Activated naive CD4-positive, alpha-beta T cell treated with anti-CD3 and anti-CD28 coated beads, Interleukin-2, amount 10 ng/mL, durations not matched to agents 7 days and 5 days (primary cell): Measurements from ENCODE around the gene BST1.
A peak's percentile ranks its signal among the peaks of the same experiment; 100 is the strongest.

Source experiments
- CTCF ChIA-PET: fragments of 350-600 bp; sonication (Branson Sonifier 250); formaldehyde crosslinking; loops from one replicate; lab custom pipeline; 2021; ENCODE audit warnings: antibody characterized with exemption; lab: Charles Lee
- DNase-seq: peaks from one replicate; pipeline ENCODE4 v3.0.0-alpha.2; 2020
- H3K27ac Mint-ChIP-seq: one replicate; pipeline ENCODE4 v1.8.0; 2021; ENCODE audit warnings: mild to moderate bottlenecking, moderate library complexity, mixed read lengths
- H3K27me3 Mint-ChIP-seq: one replicate; pipeline ENCODE4 v1.8.0; 2021; ENCODE audit warnings: mild to moderate bottlenecking, mixed read lengths
- H3K36me3 Mint-ChIP-seq: one replicate; pipeline ENCODE4 v1.8.0; 2021; ENCODE audit warnings: mixed read lengths
- H3K4me1 Mint-ChIP-seq: one replicate; pipeline ENCODE4 v1.8.0; 2021; ENCODE audit warnings: mixed read lengths
- H3K4me3 Mint-ChIP-seq: one replicate; pipeline ENCODE4 v1.8.0; 2021; ENCODE audit warnings: mild to moderate bottlenecking, moderate library complexity, mixed read lengths
- H3K9me3 Mint-ChIP-seq: one replicate; pipeline ENCODE4 v1.8.0; 2021; ENCODE audit warnings: mixed read lengths

BST1 gene

GRCh38 chr4:15683143-15683495, 19.7 kb upstream of the BST1 start:
- peaks cover 47% of the 10 kb centered on the region for H3K36me3 Mint-ChIP-seq
- no peaks in the 10 kb centered on the region for H3K9me3 Mint-ChIP-seq
- H3K27ac Mint-ChIP-seq = no peak overlapping the region
- no peak for DNase-seq
- H3K4me3 Mint-ChIP-seq = peak overlapping the region; percentile 16
- peaks cover 41% of the 10 kb centered on the region for H3K4me1 Mint-ChIP-seq
- peaks cover 3% of the 10 kb centered on the region for H3K27me3 Mint-ChIP-seq
- CTCF ChIA-PET = interaction anchor here (1.4 to 2.3 kb wide), 2 partner anchors 27 to 199 kb away, joined by 4 to 7 read pairs; partner anchors contain the start of gene FBXL5

DNA sequence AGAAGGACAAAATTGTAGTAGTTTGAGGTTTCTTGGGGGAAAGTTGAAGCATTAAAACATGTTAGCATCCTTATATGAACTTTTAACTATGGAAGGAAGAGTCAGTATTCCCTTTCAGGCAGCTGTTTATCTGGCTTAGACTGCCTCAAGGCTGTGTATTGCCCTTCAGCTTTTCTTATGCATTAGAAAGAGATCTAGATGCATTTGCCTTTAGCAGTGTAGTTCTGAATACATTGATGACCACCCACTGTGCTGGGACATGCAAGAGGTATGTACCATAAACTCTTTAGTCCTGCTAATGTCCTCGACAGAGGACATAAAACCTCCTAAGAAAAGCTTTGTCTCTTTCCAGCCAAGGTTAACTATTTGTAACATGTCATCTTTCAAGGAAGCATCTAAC, 18.4 kb upstream of the BST1 start:
- Mint-ChIP-seq H3K27ac (no peak overlapping the region), H3K36me3 (peaks cover 48% of the 10 kb centered on the region), H3K27me3 (peaks cover 3% of the 10 kb centered on the region), H3K4me3 (no peak overlapping the region), H3K4me1 (peaks cover 31% of the 10 kb centered on the region), H3K9me3 (no peaks in the 10 kb centered on the region)
- CTCF ChIA-PET = interaction anchor here (1.0 kb wide), 1 partner anchor 38 kb away, joined by 3 read pairs; no protein-coding TSS in a partner anchor
- DNase-seq = no peak

DNA sequence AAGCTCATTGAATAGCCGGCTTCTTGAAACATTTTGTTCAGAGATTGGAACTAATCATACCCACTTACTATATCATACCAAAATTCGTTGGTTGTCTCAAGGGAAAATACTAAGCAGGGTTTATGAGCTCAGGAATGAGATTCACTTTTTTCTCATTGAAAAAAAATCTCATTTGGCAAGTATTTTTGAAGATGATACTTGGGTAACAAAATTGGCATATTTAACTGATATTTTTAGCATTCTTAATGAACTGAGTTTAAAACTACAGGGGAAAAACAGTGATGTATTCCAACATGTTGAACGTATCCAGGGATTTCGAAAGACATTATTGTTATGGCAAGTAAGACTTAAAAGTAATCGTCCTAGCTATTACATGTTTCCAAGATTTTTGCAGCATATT, 14.8 kb upstream of the BST1 start:
- H3K4me3 Mint-ChIP-seq = no peak overlapping the region
- H3K4me1 Mint-ChIP-seq = peaks cover 15% of the 10 kb centered on the region
- H3K9me3 Mint-ChIP-seq = no peaks in the 10 kb centered on the region
- H3K36me3 Mint-ChIP-seq = peaks cover 38% of the 10 kb centered on the region
- DNase-seq = no peak
- no peak overlapping the region for H3K27ac Mint-ChIP-seq
- CTCF ChIA-PET = interaction anchor here (1.7 kb wide), 1 partner anchor 268 kb away, joined by 3 read pairs; no protein-coding TSS in a partner anchor
- no peaks in the 10 kb centered on the region for H3K27me3 Mint-ChIP-seq

- no peak overlapping the region for H3K4me3 Mint-ChIP-seq
- no peaks in the 10 kb centered on the region for H3K27me3 Mint-ChIP-seq
- CTCF ChIA-PET = no interaction called here
- H3K27ac Mint-ChIP-seq = no peak overlapping the region
- H3K9me3 Mint-ChIP-seq = no peaks in the 10 kb centered on the region
- no peak for DNase-seq
- peaks cover 31% of the 10 kb centered on the region for H3K36me3 Mint-ChIP-seq
- peaks cover 4% of the 10 kb centered on the region for H3K4me1 Mint-ChIP-seq
Measured at GRCh38 chr4:15689540-15689939, 13.3 kb upstream of the BST1 start.

GRCh38 chr4:15690020-15690809, 12.7 kb upstream of the BST1 start:
- no peak overlapping the region for H3K4me3 Mint-ChIP-seq
- no peak overlapping the region for H3K27ac Mint-ChIP-seq
- H3K36me3 Mint-ChIP-seq = peaks cover 28% of the 10 kb centered on the region
- H3K4me1 Mint-ChIP-seq = peaks cover under 1% of the 10 kb centered on the region
- no peak for DNase-seq
- no peaks in the 10 kb centered on the region for H3K27me3 Mint-ChIP-seq
- H3K9me3 Mint-ChIP-seq = no peaks in the 10 kb centered on the region
- CTCF ChIA-PET = no interaction called here

DNA sequence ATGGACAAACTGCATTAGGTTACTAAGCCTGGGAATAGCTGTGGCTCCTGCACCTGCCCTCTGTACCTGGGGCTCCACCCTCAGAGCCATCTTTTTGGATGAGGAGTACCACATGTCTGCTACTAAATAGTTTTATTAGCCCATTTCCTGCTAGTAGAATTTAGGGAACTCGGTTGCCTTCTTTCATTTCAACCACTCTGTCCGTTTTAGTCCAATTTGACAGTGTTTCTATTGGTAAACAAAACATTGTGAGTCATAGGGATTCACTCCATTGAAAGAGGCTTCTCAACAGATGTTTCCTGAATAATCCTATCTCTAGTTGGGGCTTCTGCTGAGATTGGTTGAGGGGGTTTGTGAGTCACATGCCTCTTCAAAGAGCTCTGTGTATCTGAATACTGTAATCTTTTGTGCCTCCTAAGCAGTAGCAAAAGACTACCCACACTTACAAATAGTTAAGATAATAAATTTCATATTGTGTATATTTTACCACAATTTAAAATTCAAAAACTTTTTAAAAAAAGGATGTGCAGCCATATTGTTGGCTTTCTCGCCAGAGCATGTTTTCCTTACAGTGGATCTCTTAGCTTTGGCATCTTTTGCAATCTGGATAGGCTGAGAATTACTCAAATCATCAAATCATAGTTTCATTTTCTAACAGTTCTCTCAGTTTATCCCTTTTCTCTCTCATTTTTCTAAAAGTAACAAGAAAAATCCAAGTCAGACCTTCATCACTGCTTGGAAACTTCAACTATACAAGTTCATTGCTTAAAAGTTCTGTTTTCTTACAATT, 11.3 kb upstream of the BST1 start:
- H3K4me1 Mint-ChIP-seq = no peaks in the 10 kb centered on the region
- no peak overlapping the region for H3K4me3 Mint-ChIP-seq
- no peaks in the 10 kb centered on the region for H3K9me3 Mint-ChIP-seq
- no peak for DNase-seq
- CTCF ChIA-PET = no interaction called here
- no peaks in the 10 kb centered on the region for H3K27me3 Mint-ChIP-seq
- H3K27ac Mint-ChIP-seq = no peak overlapping the region
- H3K36me3 Mint-ChIP-seq = peaks cover 18% of the 10 kb centered on the region

- H3K4me3 Mint-ChIP-seq = no peak overlapping the region
- H3K27ac Mint-ChIP-seq = no peak overlapping the region
- H3K4me1 Mint-ChIP-seq = peaks cover 7% of the 10 kb centered on the region
- peaks cover 8% of the 10 kb centered on the region for H3K27me3 Mint-ChIP-seq
- peaks cover 8% of the 10 kb centered on the region for H3K36me3 Mint-ChIP-seq
- H3K9me3 Mint-ChIP-seq = no peaks in the 10 kb centered on the region
- CTCF ChIA-PET = no interaction called here
- DNase-seq = no peak
Measured at GRCh38 chr4:15692602-15693001, 10.3 kb upstream of the BST1 start.

DNA sequence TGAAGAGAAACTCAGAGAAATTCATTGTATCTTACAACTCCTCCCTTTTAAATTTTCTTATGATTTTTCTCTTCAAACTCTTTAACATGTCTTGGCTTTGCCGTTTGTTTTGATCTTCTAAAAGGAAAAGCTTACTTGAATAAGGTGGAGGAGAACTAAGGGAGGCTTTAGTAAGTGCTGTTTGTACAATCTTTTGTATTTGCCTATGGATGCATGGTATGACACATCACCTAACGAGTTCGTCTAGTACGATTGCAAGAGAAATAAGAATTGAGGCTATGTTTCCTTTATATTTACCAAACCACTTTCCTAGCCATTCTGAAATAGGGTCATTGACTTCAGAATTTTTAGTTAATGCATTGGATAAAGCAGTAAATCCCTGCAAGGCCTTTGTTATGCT, 8.4 kb upstream of the BST1 start:
- H3K27me3 Mint-ChIP-seq = peaks cover 16% of the 10 kb centered on the region
- H3K27ac Mint-ChIP-seq = no peak overlapping the region
- no peaks in the 10 kb centered on the region for H3K9me3 Mint-ChIP-seq
- DNase-seq = no peak
- peaks cover 1% of the 10 kb centered on the region for H3K36me3 Mint-ChIP-seq
- H3K4me1 Mint-ChIP-seq = peaks cover 7% of the 10 kb centered on the region
- CTCF ChIA-PET = no interaction called here
- no peak overlapping the region for H3K4me3 Mint-ChIP-seq

GRCh38 chr4:15695240-15695699, 7.6 kb upstream of the BST1 start:
- Mint-ChIP-seq H3K4me3 (no peak overlapping the region), H3K4me1 (peaks cover 7% of the 10 kb centered on the region), H3K36me3 (no peaks in the 10 kb centered on the region), H3K27me3 (peaks cover 25% of the 10 kb centered on the region), H3K9me3 (no peaks in the 10 kb centered on the region), H3K27ac (no peak overlapping the region)
- no peak for DNase-seq
- CTCF ChIA-PET = no interaction called here

GRCh38 chr4:15695729-15696128, 7.1 kb upstream of the BST1 start:
- CTCF ChIA-PET = no interaction called here
- peaks cover 7% of the 10 kb centered on the region for H3K4me1 Mint-ChIP-seq
- H3K27ac Mint-ChIP-seq = no peak overlapping the region

GRCh38 chr4:15696866-15697265, 6.0 kb upstream of the BST1 start:
- H3K4me3 Mint-ChIP-seq = no peak overlapping the region
- CTCF ChIA-PET = no interaction called here
- peaks cover 40% of the 10 kb centered on the region for H3K27me3 Mint-ChIP-seq
- H3K27ac Mint-ChIP-seq = no peak overlapping the region
- peaks cover 7% of the 10 kb centered on the region for H3K4me1 Mint-ChIP-seq
- no peak for DNase-seq
- no peaks in the 10 kb centered on the region for H3K36me3 Mint-ChIP-seq
- H3K9me3 Mint-ChIP-seq = no peaks in the 10 kb centered on the region

More at GRCh38 chr4:15695729-15696128, 7.1 kb upstream of the BST1 start:
- no peaks in the 10 kb centered on the region for H3K9me3 Mint-ChIP-seq
- H3K36me3 Mint-ChIP-seq = no peaks in the 10 kb centered on the region
- DNase-seq = no peak
- peaks cover 29% of the 10 kb centered on the region for H3K27me3 Mint-ChIP-seq
- no peak overlapping the region for H3K4me3 Mint-ChIP-seq

- CTCF ChIA-PET = no interaction called here
- peak overlapping the region; percentile 84 for H3K4me3 Mint-ChIP-seq
- H3K27ac Mint-ChIP-seq = no peak overlapping the region
- no peaks in the 10 kb centered on the region for H3K36me3 Mint-ChIP-seq
- peaks cover 64% of the 10 kb centered on the region for H3K27me3 Mint-ChIP-seq
- peaks cover 13% of the 10 kb centered on the region for H3K4me1 Mint-ChIP-seq
- no peaks in the 10 kb centered on the region for H3K9me3 Mint-ChIP-seq
- no peak for DNase-seq
Measured at GRCh38 chr4:15703439-15703838, 574 bp downstream of the BST1 start.

- Mint-ChIP-seq H3K36me3 (no peaks in the 10 kb centered on the region), H3K27me3 (peaks cover 60% of the 10 kb centered on the region), H3K4me1 (peaks cover 13% of the 10 kb centered on the region), H3K4me3 (peak overlapping the region; percentile 84), H3K27ac (no peak overlapping the region), H3K9me3 (no peaks in the 10 kb centered on the region)
- CTCF ChIA-PET = no interaction called here
- no peak for DNase-seq
Measured at GRCh38 chr4:15704129-15704528, 1.3 kb downstream of the BST1 start.

DNA sequence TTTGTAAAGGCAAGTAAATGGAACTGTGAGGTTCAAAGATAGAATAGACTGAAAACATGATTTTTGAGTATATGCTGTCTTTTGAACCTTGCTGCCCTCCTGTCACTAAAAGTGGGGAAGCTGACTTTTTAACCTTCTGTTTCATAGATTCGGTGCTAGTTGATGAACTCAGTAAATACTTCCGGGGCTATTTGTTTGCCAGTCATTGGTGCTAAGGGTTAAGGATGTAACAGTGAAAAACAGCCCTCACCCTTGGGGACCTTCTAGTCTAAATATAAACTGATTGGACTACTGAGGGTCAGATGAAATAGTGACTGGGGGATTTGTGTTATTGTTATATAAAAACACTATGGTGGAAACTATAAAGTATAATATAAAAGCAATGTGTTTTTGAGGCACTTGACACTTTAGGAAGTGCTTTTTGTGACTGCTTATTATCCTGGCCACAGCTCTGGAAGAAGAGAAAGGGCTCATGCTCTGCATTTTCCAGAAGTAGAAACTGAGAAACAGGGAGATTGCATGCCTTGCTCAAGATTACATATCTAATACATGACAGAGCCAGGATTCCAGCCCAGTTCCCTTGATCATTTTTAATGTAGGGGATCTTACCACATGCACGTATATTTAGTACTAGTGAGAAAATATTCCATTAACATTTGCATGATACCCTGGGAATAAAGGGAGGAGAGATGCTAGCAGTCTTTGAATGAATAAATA, 3.9 kb downstream of the BST1 start:
- DNase-seq = no peak
- Mint-ChIP-seq H3K27ac (no peak overlapping the region), H3K4me1 (peaks cover 13% of the 10 kb centered on the region), H3K9me3 (no peaks in the 10 kb centered on the region), H3K27me3 (peaks cover 34% of the 10 kb centered on the region), H3K36me3 (no peaks in the 10 kb centered on the region), H3K4me3 (no peak overlapping the region)
- CTCF ChIA-PET = no interaction called here
